ENCODE results near the gene REC114. TPM values are rescaled to one million over a fixed set of nuclear protein-coding genes. Genes with fewer than 3 reads are reported as not detected.
A peak's percentile ranks its signal among the peaks of the same experiment; 100 is the strongest.

Gene REC114
- polyA plus RNA-seq, 3 donors = not detected

DNA sequence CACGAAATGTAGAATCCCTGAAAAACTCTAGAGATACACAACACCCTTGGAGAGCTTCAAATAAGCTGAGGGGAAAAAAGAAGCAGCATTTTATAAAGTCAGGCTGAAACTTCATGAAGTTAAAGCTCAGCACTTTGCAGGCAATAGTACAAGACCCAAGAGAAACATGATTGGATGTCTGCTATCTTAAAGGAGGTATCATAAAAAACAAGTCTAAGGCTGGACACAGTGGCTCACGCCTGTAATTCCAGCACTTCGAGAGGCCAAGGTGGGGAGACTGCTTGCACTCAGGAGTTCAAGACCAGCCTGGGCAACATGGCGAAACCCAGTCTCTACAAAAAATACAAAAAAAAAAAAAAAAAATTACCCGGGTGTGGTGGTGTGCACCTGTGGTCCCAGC is 147.3 kb downstream of the REC114 start:
- H3K4me3 Mint-ChIP-seq = no peak overlapping the region
- H3K27me3 Mint-ChIP-seq (ENCODE audit: low read depth in 3 of 3) = no peaks in the 10 kb centered on the region
- H3K4me1 ChIP-seq (ENCODE audit: control insufficient read depth in 1 of 2, insufficient read depth in 2 of 2, low read length in 2 of 2) = peaks cover 5 to 7% of the 10 kb centered on the region in 2 donors
- no CpG with 5 or more reads among the region's 5 CpGs for WGBS (ENCODE audit: insufficient coverage)
- no peak overlapping the region for H3K27ac ChIP-seq (ENCODE audit: low read depth in 1 of 2, low read length in 2 of 2)
- H4K20me1 ChIP-seq (ENCODE audit: insufficient read depth, low read length) = peaks cover 95% of the 10 kb centered on the region
- H3K79me2 ChIP-seq (ENCODE audit: insufficient read depth, low read length) = peaks cover 66% of the 10 kb centered on the region
- no peak for DNase-seq
- peaks cover 20% of the 10 kb centered on the region for H3K4me1 Mint-ChIP-seq
- intact Hi-C loops (cut with micrococcal nuclease) = no loop called here
- no peak overlapping the region for H3K27ac Mint-ChIP-seq
- H2AFZ ChIP-seq (ENCODE audit: insufficient read depth, low read depth, low read length, poor library complexity, severe bottlenecking) = no peak overlapping the region
- no peak overlapping the region for H3K4me2 ChIP-seq (replicated peaks; ENCODE audit: extremely low read depth, low read length, poor library complexity, severe bottlenecking)
- H3K9me3 Mint-ChIP-seq = no peaks in the 10 kb centered on the region
- H3K36me3 Mint-ChIP-seq = peaks cover 60 to 82% of the 10 kb centered on the region in 2 donors
- peaks cover 61 to 90% of the 10 kb centered on the region in 2 donors for H3K36me3 ChIP-seq (replicated peaks in 1 of 2; ENCODE audit: control insufficient read depth in 1 of 2, insufficient read depth in 2 of 2, low read length in 2 of 2)
- H3K4me3 ChIP-seq (replicated peaks in 1 of 3; ENCODE audit: low read depth in 2 of 3, low read length in 3 of 3) = no peak overlapping the region
- no peaks in the 10 kb centered on the region for H3K27me3 ChIP-seq (ENCODE audit: control insufficient read depth in 2 of 2, insufficient read depth in 2 of 2, low read length in 2 of 2)
- H3K9me3 ChIP-seq (replicated peaks in 1 of 2; ENCODE audit: control insufficient read depth in 1 of 2, insufficient read depth in 1 of 2, low read length in 2 of 2) = no peaks in the 10 kb centered on the region
- TF ChIP-seq CTCF (IDR thresholded peaks at IDR 0.05) = no peak
- no peak overlapping the region for H3K9ac ChIP-seq (ENCODE audit: insufficient read depth, low read length, poor library complexity, severe bottlenecking)

DNA sequence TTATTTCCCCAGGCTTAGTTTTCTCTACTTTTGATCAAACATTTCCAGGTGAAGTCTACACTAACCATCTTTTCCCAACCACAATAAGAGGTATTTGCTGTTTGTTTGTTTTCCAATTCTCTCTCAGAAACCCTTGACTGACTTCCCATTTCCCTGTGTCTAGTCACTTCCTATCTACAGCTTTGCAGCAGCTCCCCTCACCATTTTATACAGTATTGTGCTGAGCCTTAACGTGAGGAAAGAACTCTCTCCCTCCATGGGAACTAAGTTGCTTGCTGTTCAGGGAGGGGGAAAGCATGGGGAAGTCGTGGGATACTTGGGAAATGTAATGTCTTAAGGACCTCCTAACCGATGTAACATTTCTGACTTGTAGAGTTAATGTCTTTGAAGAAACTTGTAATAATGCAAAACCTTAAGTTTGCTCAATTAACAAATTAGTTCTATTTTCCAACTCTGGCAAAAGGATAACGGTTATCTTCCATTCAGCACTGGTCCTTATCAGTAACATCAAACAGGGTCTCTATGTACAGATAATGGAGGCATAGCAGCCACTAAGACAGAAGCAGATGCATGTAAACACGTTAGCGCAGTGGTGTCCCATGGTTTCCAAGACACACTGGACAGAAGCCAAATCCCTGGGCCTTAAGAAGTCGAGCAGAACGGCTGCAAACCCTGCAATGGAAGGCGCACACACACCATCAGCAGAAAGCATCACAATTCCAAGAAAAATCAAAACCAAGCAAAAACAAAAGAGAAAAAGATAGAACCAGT is 150.5 kb downstream of the REC114 start:
- Histone ChIP-seq H3K36me3 (replicated peaks in 1 of 2; ENCODE audit: control insufficient read depth in 1 of 2, insufficient read depth in 2 of 2, low read length in 2 of 2) (peaks cover 32 to 73% of the 10 kb centered on the region in 2 donors), H3K79me2 (ENCODE audit: insufficient read depth, low read length) (peaks cover 93% of the 10 kb centered on the region), H3K9ac (ENCODE audit: insufficient read depth, low read length, poor library complexity, severe bottlenecking) (no peak overlapping the region), H3K4me2 (replicated peaks; ENCODE audit: extremely low read depth, low read length, poor library complexity, severe bottlenecking) (no peak overlapping the region), H3K4me3 (replicated peaks in 1 of 3; ENCODE audit: low read depth in 2 of 3, low read length in 3 of 3) (no peak overlapping the region), H3K9me3 (replicated peaks in 1 of 2; ENCODE audit: control insufficient read depth in 1 of 2, insufficient read depth in 1 of 2, low read length in 2 of 2) (no peaks in the 10 kb centered on the region), H2AFZ (ENCODE audit: insufficient read depth, low read depth, low read length, poor library complexity, severe bottlenecking) (no peak overlapping the region), H3K27ac (ENCODE audit: low read depth in 1 of 2, low read length in 2 of 2) (peak overlapping the region in 1 of 2 donors; percentile 59), H3K4me1 (ENCODE audit: control insufficient read depth in 1 of 2, insufficient read depth in 2 of 2, low read length in 2 of 2) (peaks cover 5 to 7% of the 10 kb centered on the region in 2 donors), H4K20me1 (ENCODE audit: insufficient read depth, low read length) (peaks cover 100% of the 10 kb centered on the region), H3K27me3 (ENCODE audit: control insufficient read depth in 2 of 2, insufficient read depth in 2 of 2, low read length in 2 of 2) (no peaks in the 10 kb centered on the region)
- H3K36me3 Mint-ChIP-seq = peaks cover 37 to 61% of the 10 kb centered on the region in 2 donors
- H3K9me3 Mint-ChIP-seq = no peaks in the 10 kb centered on the region
- WGBS (ENCODE audit: insufficient coverage) = 92% methylated on average over 5 of the region's 9 CpGs
- H3K27me3 Mint-ChIP-seq (ENCODE audit: low read depth in 3 of 3) = no peaks in the 10 kb centered on the region
- H3K4me1 Mint-ChIP-seq = peaks cover 38% of the 10 kb centered on the region
- intact Hi-C loops (cut with micrococcal nuclease) = no loop called here
- no peak for DNase-seq
- peak overlapping the region; percentile 1 to 81 (median 66) for H3K27ac Mint-ChIP-seq
- no peak for TF ChIP-seq CTCF (IDR thresholded peaks at IDR 0.05)
- H3K4me3 Mint-ChIP-seq = no peak overlapping the region

All from CD14-positive monocyte (primary cell).